Measurements from ENCODE around the gene FAM24B. TPM values are rescaled to one million over a fixed set of nuclear protein-coding genes. Genes with fewer than 3 reads are reported as not detected.

The FAM24B gene
- total and polyA plus RNA-seq, 4 donors = 0.21 to 2.0 (median 0.84) TPM; not detected in 1

- 64% methylated on average over 3 of the region's 3 CpGs for WGBS
- no peak overlapping the region for H3K9ac ChIP-seq (ENCODE audit: low read depth in 1 of 2, low read length in 2 of 2)
- no peak overlapping the region for H3K27ac ChIP-seq (ENCODE audit: low read depth in 1 of 2, low read length in 2 of 2)
- TF ChIP-seq, protein P1, sequence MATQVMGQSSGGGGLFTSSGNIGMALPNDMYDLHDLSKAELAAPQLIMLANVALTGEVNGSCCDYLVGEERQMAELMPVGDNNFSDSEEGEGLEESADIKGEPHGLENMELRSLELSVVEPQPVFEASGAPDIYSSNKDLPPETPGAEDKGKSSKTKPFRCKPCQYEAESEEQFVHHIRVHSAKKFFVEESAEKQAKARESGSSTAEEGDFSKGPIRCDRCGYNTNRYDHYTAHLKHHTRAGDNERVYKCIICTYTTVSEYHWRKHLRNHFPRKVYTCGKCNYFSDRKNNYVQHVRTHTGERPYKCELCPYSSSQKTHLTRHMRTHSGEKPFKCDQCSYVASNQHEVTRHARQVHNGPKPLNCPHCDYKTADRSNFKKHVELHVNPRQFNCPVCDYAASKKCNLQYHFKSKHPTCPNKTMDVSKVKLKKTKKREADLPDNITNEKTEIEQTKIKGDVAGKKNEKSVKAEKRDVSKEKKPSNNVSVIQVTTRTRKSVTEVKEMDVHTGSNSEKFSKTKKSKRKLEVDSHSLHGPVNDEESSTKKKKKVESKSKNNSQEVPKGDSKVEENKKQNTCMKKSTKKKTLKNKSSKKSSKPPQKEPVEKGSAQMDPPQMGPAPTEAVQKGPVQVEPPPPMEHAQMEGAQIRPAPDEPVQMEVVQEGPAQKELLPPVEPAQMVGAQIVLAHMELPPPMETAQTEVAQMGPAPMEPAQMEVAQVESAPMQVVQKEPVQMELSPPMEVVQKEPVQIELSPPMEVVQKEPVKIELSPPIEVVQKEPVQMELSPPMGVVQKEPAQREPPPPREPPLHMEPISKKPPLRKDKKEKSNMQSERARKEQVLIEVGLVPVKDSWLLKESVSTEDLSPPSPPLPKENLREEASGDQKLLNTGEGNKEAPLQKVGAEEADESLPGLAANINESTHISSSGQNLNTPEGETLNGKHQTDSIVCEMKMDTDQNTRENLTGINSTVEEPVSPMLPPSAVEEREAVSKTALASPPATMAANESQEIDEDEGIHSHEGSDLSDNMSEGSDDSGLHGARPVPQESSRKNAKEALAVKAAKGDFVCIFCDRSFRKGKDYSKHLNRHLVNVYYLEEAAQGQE (IDR thresholded peaks at IDR 0.05) = no peak
- no peak for TF ChIP-seq ATF3 (IDR thresholded peaks at IDR 0.05)
- TF ChIP-seq FOXA2 (IDR thresholded peaks at IDR 0.05) = no peak
- TF ChIP-seq SP1 (IDR thresholded peaks at IDR 0.05) = no peak
- TF ChIP-seq YY1 (IDR thresholded peaks at IDR 0.05) = no peak
- no peak for TF ChIP-seq MAX (IDR thresholded peaks at IDR 0.05)
- no peak for TF ChIP-seq TAF1 (conservative IDR thresholded peaks at IDR 0.05)
- no peak for TF ChIP-seq FOXA1 (IDR thresholded peaks at IDR 0.05)
- no peak for TF ChIP-seq HNF4G (IDR thresholded peaks at IDR 0.05)
- TF ChIP-seq EGR1 (IDR thresholded peaks at IDR 0.05; ENCODE audit: low read depth in 2 of 2) = no peak
- no peak overlapping the region for H3K4me3 ChIP-seq (ENCODE audit: low read depth in 1 of 3, low read length in 3 of 3)
- H3K27me3 ChIP-seq (ENCODE audit: control insufficient read depth in 4 of 4, insufficient read depth in 4 of 4, low read length in 3 of 4) = peaks cover 0 to 5% (median 1%) of the 10 kb centered on the region in 4 donors
- H3K9me3 ChIP-seq (ENCODE audit: control insufficient read depth in 4 of 4, low read length in 3 of 4) = no peaks in the 10 kb centered on the region
- H3K36me3 ChIP-seq (ENCODE audit: control insufficient read depth in 4 of 4, insufficient read depth in 3 of 4, low read depth in 1 of 4, low read length in 3 of 4) = no peaks in the 10 kb centered on the region
- no peak for DNase-seq (ENCODE audit: low spot score)
- no peaks in the 10 kb centered on the region for H3K4me1 ChIP-seq (ENCODE audit: control insufficient read depth in 4 of 4, insufficient read depth in 4 of 4, low read length in 3 of 4)
These were observed 57.6 kb downstream of the FAM24B start for GRCh38 chr10:122821808-122822207.

DNA sequence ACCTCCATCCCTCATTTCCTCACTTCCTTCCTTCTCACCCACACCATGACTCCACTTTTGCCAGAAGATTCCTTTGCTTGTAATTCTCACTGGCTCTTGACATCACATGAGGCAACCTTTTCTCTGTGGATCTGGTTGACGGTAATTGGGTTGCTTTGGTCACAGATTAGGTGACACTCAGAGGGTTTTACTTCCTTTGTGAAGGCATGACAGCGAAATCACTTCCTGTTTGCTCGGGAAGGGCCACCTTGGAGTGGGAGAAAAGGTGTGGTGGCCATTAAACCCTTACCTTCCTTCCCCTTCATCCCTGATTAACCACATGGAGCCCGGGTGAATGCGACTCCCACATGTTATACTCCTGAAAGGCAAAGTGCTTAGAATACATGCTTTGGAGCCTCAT, 63.9 kb downstream of the FAM24B start:
- WGBS = 73% methylated on average over 5 of the region's 5 CpGs
- Histone ChIP-seq H3K27ac (ENCODE audit: low read depth in 1 of 2, low read length in 2 of 2) (no peak overlapping the region), H3K36me3 (ENCODE audit: control insufficient read depth in 4 of 4, insufficient read depth in 3 of 4, low read depth in 1 of 4, low read length in 3 of 4) (no peaks in the 10 kb centered on the region), H3K27me3 (ENCODE audit: control insufficient read depth in 4 of 4, insufficient read depth in 4 of 4, low read length in 3 of 4) (peaks cover 0 to 5% (median 1%) of the 10 kb centered on the region in 4 donors), H3K9me3 (ENCODE audit: control insufficient read depth in 4 of 4, low read length in 3 of 4) (no peaks in the 10 kb centered on the region), H3K9ac (ENCODE audit: low read depth in 1 of 2, low read length in 2 of 2) (no peak overlapping the region), H3K4me1 (ENCODE audit: control insufficient read depth in 4 of 4, insufficient read depth in 4 of 4, low read length in 3 of 4) (no peaks in the 10 kb centered on the region), H3K4me3 (ENCODE audit: low read depth in 1 of 3, low read length in 3 of 3) (no peak overlapping the region)
- TF ChIP-seq ZBTB33 (IDR thresholded peaks at IDR 0.05) = no peak
- TF ChIP-seq ATF3 (IDR thresholded peaks at IDR 0.05) = no peak
- TF ChIP-seq NR2F2 (IDR thresholded peaks at IDR 0.05) = no peak
- TF ChIP-seq HNF4G (IDR thresholded peaks at IDR 0.05) = no peak
- no peak for TF ChIP-seq YY1 (IDR thresholded peaks at IDR 0.05)
- TF ChIP-seq CTCF (IDR thresholded peaks at IDR 0.05; ENCODE audit: low read depth, low read length, missing input control) = no peak
- no peak for TF ChIP-seq GABPA (IDR thresholded peaks at IDR 0.05 in 1 of 2, conservative IDR thresholded peaks at IDR 0.05 in 1 of 2)
- TF ChIP-seq MAX (IDR thresholded peaks at IDR 0.05) = no peak
- TF ChIP-seq TAF1 (conservative IDR thresholded peaks at IDR 0.05) = no peak
- no peak for TF ChIP-seq RXRA (IDR thresholded peaks at IDR 0.05)
- no peak for TF ChIP-seq SP1 (IDR thresholded peaks at IDR 0.05)
- no peak for TF ChIP-seq RAD21 (IDR thresholded peaks at IDR 0.05)
- no peak for DNase-seq (ENCODE audit: low spot score)

Measured in liver (tissue), 9 donors.